SK-N-MC (cell line): ENCODE measurements around the gene TXNDC15.
"Not testable (repeated sequence)": the region's sequence is repeated elsewhere in the genome, so short reads cannot be mapped to it uniquely, and the experiment has no call there.

Source experiments
- EZH2 ChIP-seq: fragments of 200-600 bp; sonication (generic); IDR thresholded peaks from one replicate; pipeline ENCODE4 v1.6.1; 2017; ENCODE audit warnings: antibody characterized with exemption
- FOXP2 ChIP-seq: optimal IDR thresholded peaks from 2 replicates; pipeline ENCODE3; 2011; ENCODE audit warnings: mild to moderate bottlenecking, moderate library complexity; ENCODE audit not compliant: insufficient read depth; ENCODE audit errors: extremely low read length, control extremely low read depth
- POLR2AphosphoS5 ChIP-seq: IDR thresholded peaks from 2 replicates; pipeline ENCODE4 v1.6.1; 2012; ENCODE audit warnings: mild to moderate bottlenecking, low read depth, low read length, borderline replicate concordance

GRCh38 chr5:134849434-134849933 lies 24.7 kb upstream of the TXNDC15 start:
- not testable (repeated sequence) for TF ChIP-seq POLR2AphosphoS5, EZH2, FOXP2
